Epidermal melanocyte (primary cell): ENCODE measurements around the gene SSBP4.
A peak's percentile ranks its signal among the peaks of the same experiment; 100 is the strongest.
"Not testable (repeated sequence)": the region's sequence is repeated elsewhere in the genome, so short reads cannot be mapped to it uniquely, and the experiment has no call there.

Source experiments
- DNase-seq: peaks from one replicate; pipeline ENCODE4 v3.0.0; 2011; ENCODE audit warnings: low spot score; ENCODE audit not compliant: insufficient read length

SSBP4 gene

DNA sequence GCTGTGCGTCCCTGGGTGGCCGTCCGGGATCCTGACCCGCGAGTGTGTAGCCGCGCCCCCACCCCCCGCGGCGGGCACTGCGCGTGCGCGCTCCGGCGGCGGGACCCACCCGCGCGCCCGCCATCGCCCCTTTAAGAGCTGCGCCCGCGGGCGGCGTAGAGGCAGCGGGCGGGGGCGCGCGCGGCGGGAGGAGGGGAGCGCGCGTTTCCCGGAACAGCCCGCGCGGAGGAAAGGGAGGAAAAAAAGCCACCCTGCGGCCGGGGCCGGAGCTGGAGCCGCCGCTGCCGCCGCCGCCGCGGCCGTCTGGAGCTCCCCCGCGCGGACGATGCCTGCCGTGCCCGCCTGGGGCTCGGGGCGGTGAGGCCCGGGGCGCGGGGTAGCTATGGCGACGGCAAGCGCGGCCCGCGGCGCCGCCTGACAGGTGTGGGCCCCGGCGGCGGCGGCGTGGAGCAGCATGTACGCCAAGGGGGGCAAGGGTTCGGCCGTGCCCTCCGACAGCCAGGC lies at the start of gene SSBP4:
TSS of gene SSBP4 (plus strand) at position 204 of the 504 bp plus-strand sequence. CDS start at position 455, 251 bp downstream.
- DNase-seq, result peak; percentile 84

- no peak for DNase-seq
These were observed 45.7 kb upstream of the SSBP4 start for GRCh38 chr19:18373407-18373891.

- peak; percentile 95 for DNase-seq
These were observed 45.1 kb upstream of the SSBP4 start for GRCh38 chr19:18373892-18374629.

GRCh38 chr19:18377026-18377425 lies 42.2 kb upstream of the SSBP4 start:
- DNase-seq, result no peak

GRCh38 chr19:18379803-18380747 lies 39.1 kb upstream of the SSBP4 start:
- no peak for DNase-seq

DNA sequence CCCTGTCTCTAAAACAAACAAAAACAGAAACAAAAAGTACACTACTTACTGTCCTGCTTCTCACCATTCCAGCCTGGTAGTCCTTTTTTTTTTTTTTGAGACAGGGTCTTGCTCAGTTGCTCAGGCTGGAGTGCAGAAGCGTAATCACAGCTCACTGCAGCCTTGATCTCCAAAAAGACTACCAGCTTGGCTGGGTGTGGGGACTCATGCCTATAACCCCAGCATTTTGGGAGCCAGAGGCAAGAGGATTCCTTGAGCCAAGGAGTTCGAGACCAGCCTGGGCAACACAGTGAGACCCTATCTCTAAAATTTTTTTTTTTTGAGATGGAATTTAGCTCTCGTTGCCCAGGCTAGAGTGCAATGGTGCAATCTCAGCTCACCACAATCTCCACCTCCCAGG lies 38.4 kb upstream of the SSBP4 start:
- DNase-seq, result no peak

- not testable (repeated sequence) for DNase-seq
These were observed 35.6 kb upstream of the SSBP4 start for GRCh38 chr19:18383622-18384021.

GRCh38 chr19:18384775-18385174 lies 34.4 kb upstream of the SSBP4 start:
- DNase-seq, result no peak

DNA sequence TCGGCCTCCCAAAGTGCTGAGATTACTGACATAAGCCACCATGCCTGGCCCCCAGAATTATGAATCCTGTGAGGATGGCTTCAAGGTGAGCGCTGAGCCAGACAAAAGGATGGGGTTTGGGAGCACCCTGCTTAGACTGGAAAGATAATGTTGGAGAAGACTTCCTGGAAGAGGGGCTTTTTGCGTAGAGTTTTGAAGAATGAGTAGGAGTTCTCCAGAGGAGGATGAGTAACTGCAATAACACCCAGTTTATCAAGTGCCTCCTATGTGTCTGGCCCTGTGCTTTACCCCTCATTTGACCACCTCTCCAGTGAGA lies 33.9 kb upstream of the SSBP4 start:
- no peak for DNase-seq

GRCh38 chr19:18385675-18386542 lies 33.3 kb upstream of the SSBP4 start, which contains the start of gene GDF15:
Gene GDF15, plus strand, starts transcription at chr19:18386158. Its CDS starts 32 bp downstream, at chr19:18386190.
- DNase-seq, result peak; percentile 64

DNA sequence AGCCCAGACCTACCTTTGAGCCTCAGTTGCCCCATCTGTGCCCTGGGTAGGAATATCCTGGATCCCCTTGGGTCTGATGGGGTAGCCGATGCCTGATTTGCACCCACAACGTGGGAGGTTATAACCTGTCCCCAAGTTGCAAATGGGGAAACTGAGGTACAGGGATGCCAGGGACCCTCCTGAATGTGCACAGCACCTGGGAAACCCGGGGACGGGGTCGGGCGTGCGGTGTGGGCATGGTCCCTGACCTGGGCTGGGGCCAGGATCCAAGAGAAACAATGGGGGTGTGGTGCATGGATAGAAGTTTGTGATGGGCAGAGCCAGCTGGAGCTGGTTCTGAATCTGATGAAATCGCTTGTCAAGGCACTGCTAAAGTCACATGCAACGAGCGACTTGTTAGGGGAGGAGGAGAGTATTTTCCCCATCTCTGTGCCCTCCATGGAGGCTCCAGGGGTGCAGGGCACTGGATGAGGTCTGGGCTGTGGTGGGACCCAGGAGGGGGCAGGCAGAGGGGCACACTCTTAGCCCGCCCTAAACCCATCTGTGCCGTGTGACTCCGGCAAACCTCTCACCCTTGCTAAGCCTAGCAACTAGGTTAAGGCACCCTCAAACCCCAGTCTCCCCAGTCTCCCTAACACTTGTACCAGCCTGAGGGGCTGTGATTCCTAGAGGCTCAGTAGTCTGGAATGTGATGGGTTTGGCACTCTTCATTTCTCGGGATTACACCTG lies 32.5 kb upstream of the SSBP4 start:
- DNase-seq, result no peak

- DNase-seq, result no peak
These were observed 30.9 kb upstream of the SSBP4 start for GRCh38 chr19:18388100-18388959.

- no peak for DNase-seq
These were observed 30.1 kb upstream of the SSBP4 start for GRCh38 chr19:18388960-18389725.

DNA sequence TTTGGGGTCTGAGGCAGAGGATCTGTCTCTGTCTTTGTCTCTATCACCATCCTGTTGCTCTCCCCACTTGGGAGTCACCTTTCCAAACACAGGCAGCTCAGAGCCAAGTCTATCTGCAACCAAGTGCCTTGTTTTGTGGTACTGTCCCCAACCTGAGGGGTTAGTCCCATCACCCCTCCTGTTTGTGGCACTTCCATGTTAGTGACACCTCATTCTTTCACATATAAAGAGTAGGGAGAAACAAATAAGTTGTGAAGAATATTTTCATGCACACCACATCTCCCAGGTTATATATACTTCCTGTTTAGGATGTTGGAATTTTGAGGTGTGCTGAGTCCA lies 29.5 kb upstream of the SSBP4 start:
- no peak for DNase-seq

DNA sequence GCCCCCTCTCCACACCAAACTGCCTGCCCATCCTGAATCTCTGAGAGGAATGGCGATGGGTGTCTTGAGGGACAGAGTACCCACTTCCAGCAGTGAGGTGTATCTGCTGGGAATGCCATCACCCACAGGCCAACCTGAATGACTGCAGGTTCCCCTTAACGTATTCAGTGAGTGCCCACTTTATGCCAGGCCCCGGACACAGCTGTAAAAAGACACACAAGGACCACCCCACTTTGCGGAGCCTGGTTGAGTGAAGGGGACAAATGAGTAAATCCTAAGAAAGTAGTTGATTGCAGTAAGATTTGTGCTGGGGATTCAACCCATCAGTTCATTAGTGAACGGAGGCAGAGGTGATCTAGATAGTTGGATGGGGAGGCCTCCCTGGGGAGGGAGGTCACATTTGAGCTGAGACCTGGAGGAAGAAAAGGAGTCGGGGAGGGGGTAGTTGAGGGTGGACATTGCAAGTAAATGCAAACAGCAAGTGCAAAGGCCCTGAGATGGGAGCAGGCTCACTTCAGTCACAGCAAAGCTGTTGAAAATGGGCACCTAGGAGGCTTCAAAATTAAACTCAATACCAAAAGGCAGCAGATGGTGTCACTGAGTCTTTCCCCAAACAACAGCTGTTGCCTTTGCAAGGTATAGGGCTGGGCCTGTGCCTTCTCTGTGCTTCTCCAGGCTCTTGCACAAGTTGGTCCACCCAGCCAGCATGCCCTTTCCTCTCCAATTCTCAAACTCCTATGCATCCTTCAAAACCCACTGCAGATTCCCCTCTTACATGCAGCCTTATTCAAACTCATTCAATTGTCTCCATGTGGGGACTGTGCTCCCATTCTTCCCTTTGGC lies 28.9 kb upstream of the SSBP4 start:
- DNase-seq, result no peak

GRCh38 chr19:18391509-18392075 lies 27.6 kb upstream of the SSBP4 start:
- no peak for DNase-seq

GRCh38 chr19:18392417-18392816 lies 26.8 kb upstream of the SSBP4 start:
- DNase-seq, result no peak

GRCh38 chr19:18392926-18393325 lies 26.3 kb upstream of the SSBP4 start:
- no peak for DNase-seq
